CD14-positive monocyte (primary cell): Measurements from ENCODE around the gene TRDN. TPM values are rescaled to one million over a fixed set of nuclear protein-coding genes. Genes with fewer than 3 reads are reported as not detected.
"Not testable (repeated sequence)": the region's sequence is repeated elsewhere in the genome, so short reads cannot be mapped to it uniquely, and the experiment has no call there.

Source experiments
- DNase-seq, 3 donors: peaks; one replicate each; pipeline ENCODE4 v3.0.0-alpha.2; 2011 to 2022
- H2AFZ ChIP-seq: 2 replicates; pipeline ENCODE4 v1.6.0; 2012; ENCODE audit warnings: mild to moderate bottlenecking, low read depth, low read length, inconsistent platforms; ENCODE audit not compliant: insufficient read depth, poor library complexity, severe bottlenecking
- H3K27ac ChIP-seq, 2 donors: 1 replicate in 1 of 2; 2 replicates in 1 of 2; pipeline ENCODE4 v1.5.1; 2012 to 2013; ENCODE audit warnings: low read length in 2 of 2, control low read depth in 1 of 2, inconsistent platforms in 1 of 2, low read depth in 1 of 2, mild to moderate bottlenecking in 1 of 2
- H3K27me3 ChIP-seq, 2 donors: one replicate each; pipeline versions ENCODE4 v1.6.0 to v1.6.1; 2011 to 2013; ENCODE audit warnings: low read length in 2 of 2; ENCODE audit not compliant: control insufficient read depth in 2 of 2, insufficient read depth in 2 of 2
- H3K36me3 ChIP-seq, 2 donors: replicated peaks in 1 of 2; 1 replicate in 1 of 2; 2 replicates in 1 of 2; pipeline versions ENCODE4 v1.5.1 to v1.6.1; 2012 to 2013; ENCODE audit warnings: low read length in 2 of 2, control low read depth in 1 of 2, inconsistent platforms in 1 of 2, mild to moderate bottlenecking in 1 of 2; ENCODE audit not compliant: insufficient read depth in 2 of 2, control insufficient read depth in 1 of 2
- H3K4me1 ChIP-seq, 2 donors: 1 replicate in 1 of 2; 2 replicates in 1 of 2; pipeline versions ENCODE4 v1.5.1 to v1.6.1; 2012 to 2013; ENCODE audit warnings: low read length in 2 of 2, control low read depth in 1 of 2, inconsistent platforms in 1 of 2, mild to moderate bottlenecking in 1 of 2, moderate library complexity in 1 of 2; ENCODE audit not compliant: insufficient read depth in 2 of 2, control insufficient read depth in 1 of 2
- H3K4me2 ChIP-seq: replicated peaks from 2 replicates; pipeline ENCODE3; 2012; ENCODE audit warnings: low read length, moderate library complexity, mild to moderate bottlenecking; ENCODE audit not compliant: poor library complexity, severe bottlenecking; ENCODE audit errors: extremely low read depth
- H3K4me3 ChIP-seq, 3 experiments: fragments of 200-600 bp in 1 of 3; sonication (generic) in 1 of 3; replicated peaks in 1 of 3; 1 replicate in 2 of 3; 2 replicates in 1 of 3; pipeline ENCODE4 v1.5.1; 2011 to 2013; ENCODE audit warnings: low read length in 3 of 3, mild to moderate bottlenecking in 3 of 3, control low read depth in 2 of 3, low read depth in 2 of 3, inconsistent platforms in 1 of 3, moderate library complexity in 1 of 3
- H3K79me2 ChIP-seq: 2 replicates; pipeline ENCODE4 v1.6.0; 2012; ENCODE audit warnings: mild to moderate bottlenecking, control low read depth, inconsistent platforms, low read length, moderate library complexity; ENCODE audit not compliant: insufficient read depth
- H3K9ac ChIP-seq: 2 replicates; pipeline ENCODE4 v1.6.0; 2017; ENCODE audit warnings: low read length, mild to moderate bottlenecking; ENCODE audit not compliant: insufficient read depth, poor library complexity, severe bottlenecking
- H3K9me3 ChIP-seq, 2 donors: replicated peaks in 1 of 2; 1 replicate in 1 of 2; 2 replicates in 1 of 2; pipeline versions ENCODE4 v1.5.1 to v1.6.1; 2012 to 2013; ENCODE audit warnings: low read length in 2 of 2, control low read depth in 1 of 2; ENCODE audit not compliant: control insufficient read depth in 1 of 2, insufficient read depth in 1 of 2
- H4K20me1 ChIP-seq: 2 replicates; pipeline ENCODE4 v1.6.0; 2012; ENCODE audit warnings: mild to moderate bottlenecking, low read length, control low read depth, moderate library complexity; ENCODE audit not compliant: insufficient read depth
- H3K27ac Mint-ChIP-seq, 7 donors: one replicate each; pipeline ENCODE4 v1.8.0; 2020; ENCODE audit warnings: mild to moderate bottlenecking in 7 of 7, mixed read lengths in 7 of 7, moderate library complexity in 6 of 7, inconsistent platforms in 2 of 7
- H3K27me3 Mint-ChIP-seq, 3 donors: one replicate each; pipeline ENCODE4 v1.8.0; 2021 to 2022; ENCODE audit warnings: low read depth in 3 of 3, mild to moderate bottlenecking in 3 of 3, mixed read lengths in 3 of 3, moderate library complexity in 3 of 3, inconsistent platforms in 1 of 3
- H3K36me3 Mint-ChIP-seq, 2 donors: one replicate each; pipeline ENCODE4 v1.8.0; 2020; ENCODE audit warnings: mixed read lengths in 2 of 2, inconsistent platforms in 1 of 2, mild to moderate bottlenecking in 1 of 2
- H3K4me1 Mint-ChIP-seq: one replicate; pipeline ENCODE4 v1.8.0; 2020; ENCODE audit warnings: mild to moderate bottlenecking, mixed read lengths
- H3K4me3 Mint-ChIP-seq, 2 donors: one replicate each; pipeline ENCODE4 v1.8.0; 2020; ENCODE audit warnings: mild to moderate bottlenecking in 2 of 2, mixed read lengths in 2 of 2, moderate library complexity in 1 of 2
- H3K9me3 Mint-ChIP-seq, 7 donors: one replicate each; pipeline ENCODE4 v1.8.0; 2020 to 2022; ENCODE audit warnings: mixed read lengths in 7 of 7, mild to moderate bottlenecking in 6 of 7, moderate library complexity in 6 of 7, inconsistent platforms in 2 of 7
- CTCF ChIP-seq: fragments of 200-600 bp; IDR thresholded peaks from one replicate; pipeline ENCODE4 v1.8.0; 2022; ENCODE audit warnings: antibody characterized with exemption, mild to moderate bottlenecking
- WGBS: methylation state at CpG from one replicate; pipeline ENCODE4 v1.1.5; 2013; ENCODE audit warnings: missing lambda C conversion rate; ENCODE audit not compliant: insufficient coverage; 5-methylcytosine and 5-hydroxymethylcytosine counted together
- intact Hi-C, 2 donors: fragments of 100-400 bp; cut with micrococcal nuclease; formaldehyde crosslinking; loops; one replicate each; pipeline versions ENCODE4 v1.15.0 to v1.15.1; 2023
- polyA plus RNA-seq, 3 donors: library from polyadenylated mRNA; depleted of rRNA in 1 of 3; unstranded in 2 of 3; stranded (reverse) in 1 of 3; fragments of 300-500 nt in 2 of 3; fragments of >200 nt in 1 of 3; fragmentation: Illumina TruSeq in 2 of 3; gene quantifications; 1 replicate in 2 of 3; 2 replicates in 1 of 3; pipeline ENCODE4 v1.2.3, GENCODE V29; 2012 to 2021

The TRDN gene
- polyA plus RNA-seq, 3 donors: not detected

DNA sequence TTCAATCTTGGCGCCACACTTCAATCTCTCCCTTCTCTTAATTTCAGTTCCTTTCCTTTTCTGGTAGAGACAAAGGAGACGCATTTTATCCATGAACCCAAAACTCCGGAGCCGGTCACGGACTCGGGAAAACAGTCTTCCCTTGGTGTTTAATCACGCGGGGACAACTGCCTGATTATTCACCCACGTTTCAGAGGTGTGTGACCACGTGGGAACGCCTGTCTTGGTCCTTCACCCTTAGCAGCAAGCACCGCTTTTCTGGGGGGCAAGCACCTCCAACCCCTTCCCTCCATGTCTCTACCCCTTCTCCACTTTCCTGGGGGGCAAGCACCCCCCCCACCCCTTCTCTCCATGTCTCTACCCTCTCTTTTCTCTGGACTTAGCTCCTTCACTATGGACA lies 79.3 kb downstream of the TRDN start:
- H3K4me1 ChIP-seq, H3K36me3 Mint-ChIP-seq, H3K4me1 Mint-ChIP-seq, H3K79me2 ChIP-seq, H3K27me3 Mint-ChIP-seq, H3K27ac Mint-ChIP-seq, H3K4me3 ChIP-seq, H3K4me2 ChIP-seq, H2AFZ ChIP-seq, H3K27ac ChIP-seq, H3K27me3 ChIP-seq, H4K20me1 ChIP-seq, H3K4me3 Mint-ChIP-seq, intact Hi-C loops, DNase-seq, H3K36me3 ChIP-seq, H3K9ac ChIP-seq: not testable (repeated sequence)
- 94% methylated on average over 12 of the region's 12 CpGs for WGBS
- H3K9me3 ChIP-seq: peaks cover 0 to 13% of the 10 kb centered on the region in 2 donors
- peaks cover 13 to 27% (median 20%) of the 10 kb centered on the region in 7 donors for H3K9me3 Mint-ChIP-seq

DNA sequence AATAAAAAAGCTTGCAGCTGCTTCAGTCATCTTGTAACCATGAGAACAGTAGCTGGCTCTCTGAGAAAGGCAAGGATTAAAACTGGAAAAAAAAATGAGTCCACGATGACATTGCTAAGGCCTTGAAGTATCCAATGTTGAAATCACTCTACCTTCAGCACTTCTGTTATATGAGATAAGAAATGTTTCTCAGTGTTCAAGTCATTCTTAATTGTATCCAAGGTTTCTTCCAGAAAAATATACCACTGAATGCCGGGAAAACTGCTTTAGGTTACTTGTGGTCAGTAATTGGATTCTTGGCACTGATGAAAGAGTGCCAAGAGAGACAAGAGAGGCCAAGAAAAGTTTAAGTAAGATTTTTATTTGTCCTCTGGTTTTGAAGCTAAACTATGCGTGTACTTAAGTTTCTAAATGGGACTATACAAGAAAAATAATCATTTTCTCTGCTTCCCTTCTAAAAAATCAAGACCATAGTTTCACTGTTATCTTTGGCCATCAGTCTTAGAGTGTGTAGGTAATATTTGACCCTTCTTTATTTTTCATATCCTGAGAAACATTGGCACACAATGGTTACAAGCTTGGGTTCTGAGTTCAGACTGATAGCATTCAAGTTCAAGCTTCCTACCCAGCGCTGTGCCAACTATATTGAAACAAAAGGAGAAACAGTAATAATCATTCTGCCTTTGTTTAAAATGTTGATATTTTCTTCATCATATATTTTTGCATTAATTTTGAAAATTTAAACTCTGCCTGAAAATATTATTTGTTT lies 84.6 kb downstream of the TRDN start:
- intact Hi-C loops: no loop called here
- H3K4me2 ChIP-seq: no peak overlapping the region
- peaks cover 0 to 2% (median 2%) of the 10 kb centered on the region in 3 donors for H3K27me3 Mint-ChIP-seq
- H3K79me2 ChIP-seq: no peaks in the 10 kb centered on the region
- no peak overlapping the region for H3K27ac ChIP-seq
- H3K4me1 ChIP-seq: no peaks in the 10 kb centered on the region
- no peaks in the 10 kb centered on the region for H3K4me1 Mint-ChIP-seq
- peaks cover 0 to 5% (median 3%) of the 10 kb centered on the region in 7 donors for H3K9me3 Mint-ChIP-seq
- 100% methylated on average over 1 of the region's 4 CpGs for WGBS
- H3K36me3 Mint-ChIP-seq: no peaks in the 10 kb centered on the region
- no peak overlapping the region for H3K27ac Mint-ChIP-seq
- no peak overlapping the region for H2AFZ ChIP-seq
- H3K9me3 ChIP-seq: no peaks in the 10 kb centered on the region
- no peak overlapping the region for H3K9ac ChIP-seq
- no peaks in the 10 kb centered on the region for H3K36me3 ChIP-seq
- H3K27me3 ChIP-seq: no peaks in the 10 kb centered on the region
- no peak for TF ChIP-seq CTCF
- DNase-seq: no peak
- no peak overlapping the region for H3K4me3 ChIP-seq
- no peak overlapping the region for H3K4me3 Mint-ChIP-seq
- no peaks in the 10 kb centered on the region for H4K20me1 ChIP-seq
